Lung (tissue), 12 donors: ENCODE data around the gene STX16. TPM values are rescaled to one million over a fixed set of nuclear protein-coding genes. Genes with fewer than 3 reads are reported as not detected.

ENCODE experiments used
- ATAC-seq: fragments of 200-7000 bp; cut with Tn5 transposase; one replicate; pipeline ENCODE4 v1.9.1; 2020; ENCODE audit warnings: moderate number of reproducible peaks; ENCODE audit not compliant: insufficient read depth, low FRiP score
- DNase-seq, 3 donors: peaks; one replicate each; pipeline ENCODE4 v3.0.0-alpha.2; 2013 to 2017
- H3K27ac ChIP-seq, 2 donors: one replicate each; pipeline ENCODE4 v1.5.1; 2013; ENCODE audit warnings: mild to moderate bottlenecking in 2 of 2, moderate library complexity in 2 of 2, control low read depth in 1 of 2, inconsistent platforms in 1 of 2, low read depth in 1 of 2, low read length in 1 of 2
- H3K27me3 ChIP-seq, 3 donors: one replicate each; pipeline ENCODE4 v1.5.1; 2013; ENCODE audit warnings: low read length in 2 of 3; ENCODE audit not compliant: control insufficient read depth in 3 of 3, insufficient read depth in 3 of 3
- H3K36me3 ChIP-seq, 4 donors: one replicate each; pipeline ENCODE4 v1.5.1; 2013; ENCODE audit warnings: low read length in 4 of 4, mild to moderate bottlenecking in 1 of 4, moderate library complexity in 1 of 4; ENCODE audit not compliant: control insufficient read depth in 4 of 4, insufficient read depth in 4 of 4
- H3K4me1 ChIP-seq, 5 donors: one replicate each; pipeline ENCODE4 v1.5.1; 2013; ENCODE audit warnings: low read length in 5 of 5, mild to moderate bottlenecking in 2 of 5, moderate library complexity in 1 of 5; ENCODE audit not compliant: control insufficient read depth in 5 of 5, insufficient read depth in 5 of 5
- H3K4me3 ChIP-seq: one replicate; pipeline ENCODE4 v1.5.1; 2013; ENCODE audit warnings: mild to moderate bottlenecking, control low read depth, moderate library complexity
- H3K9ac ChIP-seq, 2 donors: one replicate each; pipeline ENCODE4 v1.5.1; 2013; ENCODE audit warnings: low read length in 2 of 2, control low read depth in 1 of 2; ENCODE audit not compliant: insufficient read depth in 1 of 2
- H3K9me3 ChIP-seq, 4 donors: one replicate each; pipeline ENCODE4 v1.5.1; 2013; ENCODE audit warnings: low read length in 3 of 4, mild to moderate bottlenecking in 1 of 4, moderate library complexity in 1 of 4; ENCODE audit not compliant: control insufficient read depth in 4 of 4, insufficient read depth in 3 of 4
- CTCF ChIP-seq: IDR thresholded peaks from 2 replicates; pipeline ENCODE4 v1.5.1; 2012; ENCODE audit warnings: mild to moderate bottlenecking; ENCODE audit errors: control extremely low read depth, extremely low read depth
- WGBS, 2 donors: extraction: QIAGEN DNeasy Blood & Tissue Kit; methylation state at CpG; one replicate each; pipeline ENCODE4 v1.1.7; 2013; 5-methylcytosine and 5-hydroxymethylcytosine counted together
- polyA plus RNA-seq, 2 donors: library from polyadenylated mRNA; stranded (reverse); fragments of 200-250 nt; gene quantifications; one replicate each; pipeline ENCODE4 v1.2.1, GENCODE V29; 2013
- total RNA-seq, 2 donors: library from RNA; depleted of rRNA in 1 of 2; stranded (reverse); fragments of >200 nt in 1 of 2; gene quantifications; one replicate each; pipeline ENCODE4 v1.2.1, GENCODE V29; 2014 to 2021
- donor health status: control.
- donor health status: control.
- donor health status: Bipolar disorder and iron deficiency.
- donor health status: healthy.
- donor health status: DM: yes; HTN: yes; CAD: no.

Gene STX16
- total and polyA plus RNA-seq, 4 donors, result 37.1 to 85.2 (median 46.9) TPM

- DNase-seq, result no peak
These were observed 67.6 kb downstream of the STX16 start for GRCh38 chr20:58718729-58719128.

GRCh38 chr20:58719258-58719657 lies 68.2 kb downstream of the STX16 start:
- Histone ChIP-seq H3K9me3 (peaks cover 0 to 3% (median 0%) of the 10 kb centered on the region in 4 donors), H3K27ac (no peak overlapping the region), H3K36me3 (peaks cover 0 to 3% (median 0%) of the 10 kb centered on the region in 4 donors), H3K27me3 (peaks cover 0 to 5% (median 2%) of the 10 kb centered on the region in 3 donors), H3K4me1 (peaks cover 0 to 7% (median 0%) of the 10 kb centered on the region in 5 donors), H3K9ac (no peak overlapping the region), H3K4me3 (no peak overlapping the region)
- ATAC-seq (no peak), DNase-seq (peak in 1 of 3 donors; percentile 13)
- TF ChIP-seq CTCF, result no peak
- WGBS, 2 donors, result 82 to 84% methylated on average over 7 of the region's 7 CpGs

More at GRCh38 chr20:58718729-58719128, 67.6 kb downstream of the STX16 start:
- 83 to 93% methylated on average over 10 of the region's 10 CpGs for WGBS, 2 donors
- Histone ChIP-seq H3K27ac (no peak overlapping the region), H3K9ac (no peak overlapping the region), H3K36me3 (peaks cover 0 to 3% (median 0%) of the 10 kb centered on the region in 4 donors), H3K4me3 (no peak overlapping the region), H3K9me3 (peaks cover 0 to 3% (median 0%) of the 10 kb centered on the region in 4 donors), H3K27me3 (peaks cover 0 to 5% (median 2%) of the 10 kb centered on the region in 3 donors), H3K4me1 (peaks cover 0 to 7% (median 0%) of the 10 kb centered on the region in 5 donors)
- no peak for ATAC-seq
- TF ChIP-seq CTCF, result no peak

- Histone ChIP-seq H3K4me1 (peaks cover 0 to 7% (median 0%) of the 10 kb centered on the region in 5 donors), H3K4me3 (no peak overlapping the region), H3K27me3 (peaks cover 0 to 5% (median 2%) of the 10 kb centered on the region in 3 donors), H3K9me3 (peaks cover 0 to 3% (median 0%) of the 10 kb centered on the region in 4 donors), H3K36me3 (peaks cover 0 to 3% (median 0%) of the 10 kb centered on the region in 4 donors), H3K9ac (no peak overlapping the region), H3K27ac (no peak overlapping the region)
- no peak for ATAC-seq
- WGBS, 2 donors, result 37 to 54% methylated on average over 6 of the region's 6 CpGs
- no peak for TF ChIP-seq CTCF
- peak in 1 of 3 donors; percentile 2 for DNase-seq
These were observed 68.9 kb downstream of the STX16 start for GRCh38 chr20:58719971-58720371.

GRCh38 chr20:58720890-58721289 lies 69.8 kb downstream of the STX16 start:
- no peak overlapping the region for H3K27ac ChIP-seq
- H3K36me3 ChIP-seq, result no peaks in the 10 kb centered on the region
- no peak for ATAC-seq
- peaks cover 0 to 7% (median 0%) of the 10 kb centered on the region in 5 donors for H3K4me1 ChIP-seq
- no peak overlapping the region for H3K4me3 ChIP-seq
- no peak for TF ChIP-seq CTCF
- peaks cover 0 to 5% (median 2%) of the 10 kb centered on the region in 3 donors for H3K27me3 ChIP-seq
- no peak for DNase-seq
- H3K9me3 ChIP-seq, result peaks cover 0 to 3% (median 0%) of the 10 kb centered on the region in 4 donors
- no peak overlapping the region for H3K9ac ChIP-seq
- 94 to 96% methylated on average over 14 of the region's 14 CpGs for WGBS, 2 donors
